Lower leg skin (tissue), 3 donors: ENCODE measurements around the gene ELFN2.

Source experiments
- POLR2A ChIP-seq, 2 donors: fragments of 450-650 bp; IDR thresholded peaks; one replicate each; pipeline ENCODE4 v1.6.1; 2016 to 2017; ENCODE audit warnings: antibody characterized with exemption in 2 of 2, mild to moderate bottlenecking in 1 of 2, moderate library complexity in 1 of 2
- TF ChIP-seq, protein P1 (sequence below), 3 donors: fragments of 450-650 bp; IDR thresholded peaks; one replicate each; pipeline ENCODE4 v1.5.1; 2016; ENCODE audit warnings: antibody characterized with exemption in 3 of 3, mild to moderate bottlenecking in 3 of 3, moderate library complexity in 2 of 3

DNA sequence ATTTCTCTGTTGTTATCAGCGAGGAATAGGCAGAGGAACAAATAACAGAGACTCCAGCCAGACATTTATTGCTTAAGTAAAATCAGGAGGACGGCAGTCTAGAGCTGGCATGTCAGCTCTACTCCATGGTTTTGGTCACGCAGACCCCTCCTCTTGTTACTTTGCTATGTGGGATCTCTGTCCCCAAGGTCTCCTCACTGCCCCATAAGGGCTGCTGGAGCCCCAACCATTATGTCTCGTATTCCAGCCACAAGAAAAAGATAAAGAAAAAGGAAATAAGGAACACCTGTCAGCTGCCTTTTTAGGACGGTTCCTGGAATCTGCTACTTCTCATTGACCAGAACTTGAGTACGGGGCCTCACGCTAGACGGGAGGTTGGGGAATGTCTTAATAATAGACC, 70.4 kb downstream of the ELFN2 start:
- TF ChIP-seq, protein P1, sequence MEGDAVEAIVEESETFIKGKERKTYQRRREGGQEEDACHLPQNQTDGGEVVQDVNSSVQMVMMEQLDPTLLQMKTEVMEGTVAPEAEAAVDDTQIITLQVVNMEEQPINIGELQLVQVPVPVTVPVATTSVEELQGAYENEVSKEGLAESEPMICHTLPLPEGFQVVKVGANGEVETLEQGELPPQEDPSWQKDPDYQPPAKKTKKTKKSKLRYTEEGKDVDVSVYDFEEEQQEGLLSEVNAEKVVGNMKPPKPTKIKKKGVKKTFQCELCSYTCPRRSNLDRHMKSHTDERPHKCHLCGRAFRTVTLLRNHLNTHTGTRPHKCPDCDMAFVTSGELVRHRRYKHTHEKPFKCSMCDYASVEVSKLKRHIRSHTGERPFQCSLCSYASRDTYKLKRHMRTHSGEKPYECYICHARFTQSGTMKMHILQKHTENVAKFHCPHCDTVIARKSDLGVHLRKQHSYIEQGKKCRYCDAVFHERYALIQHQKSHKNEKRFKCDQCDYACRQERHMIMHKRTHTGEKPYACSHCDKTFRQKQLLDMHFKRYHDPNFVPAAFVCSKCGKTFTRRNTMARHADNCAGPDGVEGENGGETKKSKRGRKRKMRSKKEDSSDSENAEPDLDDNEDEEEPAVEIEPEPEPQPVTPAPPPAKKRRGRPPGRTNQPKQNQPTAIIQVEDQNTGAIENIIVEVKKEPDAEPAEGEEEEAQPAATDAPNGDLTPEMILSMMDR (IDR thresholded peaks at IDR 0.05) = no peak
- no peak for TF ChIP-seq POLR2A (IDR thresholded peaks at IDR 0.05)
